CD4-positive, alpha-beta T cell (primary cell): ENCODE data around the gene PRR9. TPM values are rescaled to one million over a fixed set of nuclear protein-coding genes. Genes with fewer than 3 reads are reported as not detected.
A peak's percentile ranks its signal among the peaks of the same experiment; 100 is the strongest.

ENCODE experiments used
- ATAC-seq: fragments of 200-7000 bp; cut with Tn5 transposase; one replicate; pipeline ENCODE4 v1.10.0; 2022; ENCODE audit warnings: mild to moderate bottlenecking; ENCODE audit not compliant: poor library complexity
- CTCF ChIA-PET: fragments of 350-600 bp; sonication (Branson Sonifier 250); formaldehyde crosslinking; loops from one replicate; lab custom pipeline; 2021; ENCODE audit warnings: antibody characterized with exemption, inconsistent platforms; lab: Charles Lee
- POLR2A ChIA-PET: fragments of 350-600 bp; sonication (Branson Sonifier 250); formaldehyde crosslinking; loops from one replicate; lab custom pipeline; 2021; ENCODE audit warnings: antibody characterized with exemption, inconsistent platforms; lab: Charles Lee
- DNase-seq, 14 experiments: peaks; one replicate each; pipeline ENCODE4 v3.0.0-alpha.2; 2013 to 2020; ENCODE audit warnings: mixed read lengths in 2 of 14
- H3K27ac ChIP-seq, 2 donors: one replicate each; pipeline versions ENCODE4 v1.5.1 to v1.7.0; 2013; ENCODE audit warnings: low read length in 2 of 2, low read depth in 1 of 2, mild to moderate bottlenecking in 1 of 2
- H3K27me3 ChIP-seq, 2 experiments: 1 replicate in 1 of 2; 2 replicates in 1 of 2; pipeline versions ENCODE4 v1.6.1 to v1.7.0; 2013; ENCODE audit warnings: low read length in 2 of 2, control low read depth in 1 of 2, mild to moderate bottlenecking in 1 of 2, moderate library complexity in 1 of 2; ENCODE audit not compliant: insufficient read depth in 2 of 2, control insufficient read depth in 1 of 2
- H3K36me3 ChIP-seq: one replicate; pipeline ENCODE4 v1.6.1; 2013; ENCODE audit warnings: low read length, control low read depth; ENCODE audit not compliant: insufficient read depth
- H3K4me1 ChIP-seq: one replicate; pipeline ENCODE4 v1.6.1; 2013; ENCODE audit warnings: low read length, control low read depth; ENCODE audit not compliant: insufficient read depth
- H3K4me3 ChIP-seq: one replicate; pipeline ENCODE4 v1.5.1; 2013; ENCODE audit warnings: mild to moderate bottlenecking, low read length, moderate library complexity
- H3K9me3 ChIP-seq, 2 experiments: 1 replicate in 1 of 2; 2 replicates in 1 of 2; pipeline versions ENCODE4 v1.6.1 to v1.7.0; 2013; ENCODE audit warnings: low read length in 2 of 2, mild to moderate bottlenecking in 2 of 2, control low read depth in 1 of 2, moderate library complexity in 1 of 2; ENCODE audit not compliant: control insufficient read depth in 1 of 2, insufficient read depth in 1 of 2
- H3K27ac Mint-ChIP-seq: one replicate; pipeline ENCODE4 v1.8.0; 2020; ENCODE audit warnings: mixed read lengths
- H3K27me3 Mint-ChIP-seq: one replicate; pipeline ENCODE4 v1.8.0; 2021; ENCODE audit warnings: mixed read lengths
- H3K36me3 Mint-ChIP-seq: one replicate; pipeline ENCODE4 v1.8.0; 2021; ENCODE audit warnings: low read depth, mixed read lengths
- H3K4me1 Mint-ChIP-seq: one replicate; pipeline ENCODE4 v1.8.0; 2021; ENCODE audit warnings: low read depth, mixed read lengths
- H3K4me3 Mint-ChIP-seq: one replicate; pipeline ENCODE4 v1.8.0; 2020; ENCODE audit warnings: mild to moderate bottlenecking, mixed read lengths
- H3K9me3 Mint-ChIP-seq: one replicate; pipeline ENCODE4 v1.8.0; 2020; ENCODE audit warnings: mixed read lengths
- intact Hi-C, 2 experiments: fragments of 100-400 bp; cut with DNase I in 1 of 2; cut with micrococcal nuclease in 1 of 2; formaldehyde crosslinking; loops; one replicate each; pipeline versions ENCODE4 v1.15.1 to v1.9.0; 2023 to 2025; cut with DNase I, micrococcal nuclease
- total RNA-seq, 174 experiments: library from RNA in 2 of 174; stranded (reverse) in 2 of 174; gene quantifications; one replicate each; pipeline ENCODE4 v1.2.3 and lab custom pipeline; 2021 to 2026
- TF ChIP-seq, protein P1 (sequence below): fragments of 200-600 bp; IDR thresholded peaks from one replicate; pipeline ENCODE4 v1.8.0; 2022; ENCODE audit warnings: antibody characterized with exemption, mild to moderate bottlenecking

PRR9 gene
- total RNA-seq, 2 experiments from 2014 or later, result not detected

GRCh38 chr1:153253693-153254092 is 36.3 kb downstream of the PRR9 start:
- no peaks in the 10 kb centered on the region for H3K36me3 Mint-ChIP-seq
- CTCF ChIA-PET, result no interaction called here
- DNase-seq, result no peak
- H3K9me3 Mint-ChIP-seq, result no peaks in the 10 kb centered on the region
- peaks cover 25% of the 10 kb centered on the region for H3K27me3 Mint-ChIP-seq
- no peaks in the 10 kb centered on the region for H3K4me1 ChIP-seq
- no peak overlapping the region for H3K4me3 Mint-ChIP-seq
- TF ChIP-seq, protein P1, sequence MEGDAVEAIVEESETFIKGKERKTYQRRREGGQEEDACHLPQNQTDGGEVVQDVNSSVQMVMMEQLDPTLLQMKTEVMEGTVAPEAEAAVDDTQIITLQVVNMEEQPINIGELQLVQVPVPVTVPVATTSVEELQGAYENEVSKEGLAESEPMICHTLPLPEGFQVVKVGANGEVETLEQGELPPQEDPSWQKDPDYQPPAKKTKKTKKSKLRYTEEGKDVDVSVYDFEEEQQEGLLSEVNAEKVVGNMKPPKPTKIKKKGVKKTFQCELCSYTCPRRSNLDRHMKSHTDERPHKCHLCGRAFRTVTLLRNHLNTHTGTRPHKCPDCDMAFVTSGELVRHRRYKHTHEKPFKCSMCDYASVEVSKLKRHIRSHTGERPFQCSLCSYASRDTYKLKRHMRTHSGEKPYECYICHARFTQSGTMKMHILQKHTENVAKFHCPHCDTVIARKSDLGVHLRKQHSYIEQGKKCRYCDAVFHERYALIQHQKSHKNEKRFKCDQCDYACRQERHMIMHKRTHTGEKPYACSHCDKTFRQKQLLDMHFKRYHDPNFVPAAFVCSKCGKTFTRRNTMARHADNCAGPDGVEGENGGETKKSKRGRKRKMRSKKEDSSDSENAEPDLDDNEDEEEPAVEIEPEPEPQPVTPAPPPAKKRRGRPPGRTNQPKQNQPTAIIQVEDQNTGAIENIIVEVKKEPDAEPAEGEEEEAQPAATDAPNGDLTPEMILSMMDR, result no peak
- no peak overlapping the region for H3K27ac Mint-ChIP-seq
- POLR2A ChIA-PET, result no interaction called here
- no peaks in the 10 kb centered on the region for H3K9me3 ChIP-seq
- peaks cover under 1% of the 10 kb centered on the region for H3K4me1 Mint-ChIP-seq
- intact Hi-C loops, result no loop called here
- H3K4me3 ChIP-seq, result no peak overlapping the region
- H3K27me3 ChIP-seq, result peaks cover 4 to 11% of the 10 kb centered on the region in 2 experiments
- no peaks in the 10 kb centered on the region for H3K36me3 ChIP-seq
- H3K27ac ChIP-seq, result no peak overlapping the region
- ATAC-seq, result no peak

- H3K27ac ChIP-seq, result no peak within 1 kb of the TSS
- H3K4me3 Mint-ChIP-seq, result peak within 1 kb of the TSS; percentile 74
- intact Hi-C loops, result no loop called here
- CTCF ChIA-PET, result no interaction called here
- DNase-seq (no peak), ATAC-seq (no peak)
- peaks cover 23 to 28% of the 10 kb centered on the region in 2 experiments for H3K27me3 ChIP-seq
- peaks cover 27% of the 10 kb centered on the region for H3K27me3 Mint-ChIP-seq
- H3K4me3 ChIP-seq, result peak within 1 kb of the TSS; percentile 9
- H3K27ac Mint-ChIP-seq, result peak within 1 kb of the TSS; percentile 28
- TF ChIP-seq, protein P1, result no peak
- H3K4me1 Mint-ChIP-seq, result peaks cover 42% of the 10 kb centered on the region
- no peaks in the 10 kb centered on the region for H3K36me3 ChIP-seq
- peaks cover 20% of the 10 kb centered on the region for H3K4me1 ChIP-seq
- H3K36me3 Mint-ChIP-seq, result no peaks in the 10 kb centered on the region
- H3K9me3 Mint-ChIP-seq, result no peaks in the 10 kb centered on the region
- POLR2A ChIA-PET, result no interaction called here
- no peaks in the 10 kb centered on the region for H3K9me3 ChIP-seq
Observed at GRCh38 chr1:153259387-153259786, 42.0 kb downstream of the PRR9 start, which contains the start of gene LORICRIN. LORICRIN (plus strand) TSS chr1:153259687; CDS start chr1:153260950, 1,263 bp downstream.

DNA sequence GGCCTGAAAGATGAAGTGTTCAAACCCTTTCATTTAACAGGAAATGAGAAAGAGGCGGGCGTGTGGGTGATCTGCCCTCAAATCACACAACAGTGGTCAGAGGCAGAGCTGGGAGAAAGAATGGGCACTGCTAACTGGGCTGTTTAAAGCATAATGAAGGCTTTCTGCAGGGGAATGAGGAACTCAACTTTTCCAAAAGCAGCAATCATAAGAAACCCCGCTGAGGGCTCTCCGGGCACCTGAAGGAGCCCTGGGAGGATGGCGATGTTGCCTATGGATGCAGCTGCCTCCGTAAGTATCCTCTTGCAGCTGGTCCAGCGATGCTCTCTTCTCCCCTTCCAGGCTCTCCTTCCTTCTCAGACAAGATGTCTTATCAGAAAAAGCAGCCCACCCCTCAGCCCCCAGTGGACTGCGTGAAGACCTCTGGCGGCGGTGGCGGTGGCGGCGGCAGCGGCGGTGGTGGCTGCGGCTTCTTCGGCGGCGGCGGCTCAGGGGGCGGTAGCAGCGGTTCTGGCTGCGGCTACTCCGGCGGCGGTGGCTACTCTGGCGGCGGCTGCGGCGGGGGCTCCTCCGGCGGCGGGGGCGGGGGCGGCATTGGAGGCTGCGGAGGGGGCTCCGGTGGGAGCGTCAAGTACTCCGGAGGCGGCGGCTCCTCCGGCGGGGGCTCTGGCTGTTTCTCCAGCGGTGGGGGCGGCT is 43.3 kb downstream of the PRR9 start:
- DNase-seq, result peak in 7 of 14 experiments; percentile 1 to 29 (median 11)
- no peaks in the 10 kb centered on the region for H3K9me3 Mint-ChIP-seq
- peaks cover 26 to 39% of the 10 kb centered on the region in 2 experiments for H3K27me3 ChIP-seq
- peak overlapping the region; percentile 28 for H3K27ac Mint-ChIP-seq
- intact Hi-C loops, result no loop called here
- TF ChIP-seq, protein P1, result no peak
- H3K4me1 ChIP-seq, result peaks cover 20% of the 10 kb centered on the region
- ATAC-seq, result peak; percentile 37
- POLR2A ChIA-PET, result no interaction called here
- peaks cover 40% of the 10 kb centered on the region for H3K27me3 Mint-ChIP-seq
- no peaks in the 10 kb centered on the region for H3K36me3 Mint-ChIP-seq
- CTCF ChIA-PET, result no interaction called here
- no peaks in the 10 kb centered on the region for H3K36me3 ChIP-seq
- H3K4me1 Mint-ChIP-seq, result peaks cover 42% of the 10 kb centered on the region
- H3K4me3 ChIP-seq, result peak overlapping the region; percentile 9
- no peaks in the 10 kb centered on the region for H3K9me3 ChIP-seq
- H3K4me3 Mint-ChIP-seq, result peak overlapping the region; percentile 74
- H3K27ac ChIP-seq, result no peak overlapping the region
